GM21619 (cell line): ENCODE data around the gene SVIL.
"Not testable (repeated sequence)": the region's sequence is repeated elsewhere in the genome, so short reads cannot be mapped to it uniquely, and the experiment has no call there.

ENCODE experiments used
- ATAC-seq: cut with Tn5 transposase; IDR thresholded peaks from one replicate; pipeline ENCODE4 v1.9.1; 2021; ENCODE audit not compliant: unreplicated experiment

SVIL gene

DNA sequence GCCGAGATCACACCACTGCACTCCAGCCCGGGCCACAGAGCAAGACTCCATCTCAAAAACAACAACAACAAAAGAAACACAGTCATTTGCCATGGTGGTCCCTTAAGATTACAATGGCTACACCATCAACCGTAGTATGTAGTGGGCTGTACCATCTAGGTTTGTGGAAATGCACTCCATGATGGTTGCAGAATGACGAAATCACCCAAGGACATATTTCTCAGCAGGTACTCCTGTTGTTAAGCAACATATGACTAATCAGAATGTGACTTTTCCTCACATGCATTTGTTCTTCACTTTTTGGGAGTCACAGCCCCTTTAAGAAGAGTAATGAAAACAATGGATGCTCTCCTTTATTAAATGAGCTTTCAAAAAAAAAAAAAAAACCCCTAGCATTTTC lies 11.0 kb downstream of the SVIL start:
- no peak for ATAC-seq

DNA sequence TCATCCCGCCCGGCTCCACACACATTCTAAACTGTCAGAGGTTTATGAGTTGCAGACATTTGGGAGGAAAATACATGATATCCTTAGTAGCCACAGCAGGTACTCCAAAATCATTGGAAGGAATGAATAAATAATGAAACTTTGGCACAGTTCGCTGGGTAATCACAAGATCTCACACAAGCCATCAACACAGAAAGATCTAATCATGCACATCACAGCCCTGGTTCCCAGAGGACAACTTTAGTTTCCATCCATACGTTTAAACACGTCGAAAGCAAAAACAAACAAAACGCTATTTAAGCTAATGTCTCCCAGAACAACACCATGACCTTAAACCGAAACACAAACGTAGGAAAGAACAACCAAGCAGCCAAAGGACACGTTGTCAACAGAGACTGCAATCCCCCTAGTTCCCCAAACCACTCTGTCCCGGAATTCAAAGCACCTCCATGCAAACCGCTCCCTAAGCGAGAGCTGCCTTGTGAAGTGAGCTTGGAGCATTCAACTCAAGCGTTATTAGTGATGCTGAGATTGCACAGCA lies 12.3 kb downstream of the SVIL start:
- no peak for ATAC-seq

- no peak for ATAC-seq
Measured at GRCh38 chr10:29621161-29621560, 13.6 kb downstream of the SVIL start.

DNA sequence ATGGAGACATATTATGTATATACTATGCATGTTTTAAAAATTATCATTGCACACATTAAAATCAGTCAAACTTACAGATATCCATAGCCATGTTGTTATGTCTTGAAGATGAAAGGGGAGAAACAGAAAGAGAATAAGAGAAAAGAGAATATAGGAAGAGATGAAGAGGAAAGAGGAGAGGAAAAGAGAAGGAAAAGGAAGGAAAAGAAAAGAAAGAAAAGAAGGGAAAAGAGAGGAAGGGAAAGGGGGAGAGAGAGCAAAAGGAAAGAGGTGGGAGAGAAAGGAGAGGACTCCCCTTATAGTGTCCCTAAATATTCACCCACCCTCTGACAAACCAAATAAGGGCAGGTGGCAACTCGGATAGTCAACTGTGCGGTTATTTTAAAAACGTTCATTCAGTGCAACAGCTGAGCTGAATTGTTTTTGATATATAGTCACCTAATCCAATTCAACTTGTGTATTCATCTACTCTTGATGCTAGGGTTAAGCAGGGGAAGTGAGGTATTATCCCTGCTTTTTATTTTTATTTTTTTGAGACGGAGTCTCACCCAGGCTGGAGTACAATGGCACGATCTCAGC lies 14.6 kb downstream of the SVIL start:
- ATAC-seq, result no peak

GRCh38 chr10:29619241-29619669 lies 15.5 kb downstream of the SVIL start:
- no peak for ATAC-seq

DNA sequence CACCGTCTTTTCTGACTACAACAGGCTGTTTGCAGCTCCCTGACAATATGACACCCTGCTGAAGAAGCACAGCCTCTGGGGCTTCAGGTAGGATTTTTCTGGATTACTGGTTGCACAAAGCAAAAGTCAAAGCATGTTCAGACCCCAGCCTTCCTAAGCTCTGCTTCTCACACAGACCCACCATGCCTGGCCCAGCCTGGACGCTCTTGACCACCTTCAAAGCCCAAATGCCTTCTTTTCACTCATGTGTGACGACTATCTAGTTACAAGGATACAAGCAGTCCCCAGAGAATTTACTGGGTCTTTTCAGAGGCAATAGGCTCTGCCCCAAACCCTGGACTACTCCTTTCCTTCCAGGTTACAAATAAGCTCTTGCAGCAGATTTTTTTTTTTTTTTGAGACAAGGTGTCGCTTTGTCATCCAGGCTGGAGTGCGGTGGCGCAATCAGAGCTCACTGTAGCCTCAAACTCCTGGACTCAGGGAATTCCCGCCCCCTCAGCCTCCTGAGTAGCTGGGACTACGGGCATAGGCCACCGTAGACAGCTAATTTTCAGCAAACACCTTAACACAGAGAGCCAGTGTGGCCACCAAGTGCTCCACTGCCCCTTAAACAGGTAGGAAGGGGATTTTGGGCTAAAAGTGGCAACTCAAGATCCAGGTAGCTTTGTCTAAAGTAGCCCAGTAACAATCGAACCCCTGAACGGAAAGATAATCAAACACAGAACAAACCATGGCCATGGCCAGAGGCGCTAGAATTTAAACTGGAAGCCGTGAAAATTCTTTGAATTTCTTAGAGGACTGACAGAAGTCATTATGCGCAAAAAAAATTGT lies 16.2 kb downstream of the SVIL start:
- no peak for ATAC-seq

GRCh38 chr10:29617880-29618340 lies 16.9 kb downstream of the SVIL start:
- ATAC-seq, result no peak

GRCh38 chr10:29616542-29616941 lies 18.2 kb downstream of the SVIL start:
- no peak for ATAC-seq

- ATAC-seq, result no peak
Measured at GRCh38 chr10:29615195-29615594, 19.6 kb downstream of the SVIL start.

DNA sequence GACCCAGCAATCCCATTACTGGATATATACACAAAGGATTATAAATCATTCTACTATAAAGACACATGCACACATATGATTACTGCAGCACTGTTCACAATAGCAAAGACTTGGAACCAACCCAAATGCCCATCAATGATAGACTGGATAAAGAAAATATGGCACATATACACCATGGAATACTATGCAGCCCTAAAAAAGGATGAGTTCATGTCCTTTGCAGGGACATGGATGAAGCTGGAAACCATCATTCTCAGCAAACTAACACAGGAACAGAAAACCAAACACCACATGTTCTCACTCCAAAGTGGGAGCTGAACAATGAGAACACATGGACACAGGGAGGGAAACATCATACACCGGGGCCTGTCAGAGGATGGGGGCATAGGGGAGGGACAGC lies 20.5 kb downstream of the SVIL start:
- not testable (repeated sequence) for ATAC-seq

DNA sequence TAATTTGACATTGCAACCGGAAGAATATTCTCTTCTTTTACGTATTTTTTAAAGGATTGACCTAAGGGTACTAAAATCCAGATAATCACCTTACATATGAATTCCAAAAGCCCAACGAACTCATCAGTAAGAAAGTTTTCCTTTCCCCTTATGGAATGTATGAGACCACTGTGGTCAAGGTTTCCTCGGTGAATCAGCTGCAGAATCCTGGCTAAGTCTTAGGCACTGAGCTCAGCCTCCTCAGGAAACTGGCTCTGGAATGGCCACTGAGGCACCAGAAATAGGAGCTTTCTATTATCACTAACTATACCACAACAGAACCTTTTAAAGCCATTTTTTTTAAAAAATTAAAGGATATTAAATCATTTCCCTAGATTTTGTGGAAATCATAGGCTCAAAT lies 21.0 kb downstream of the SVIL start:
- ATAC-seq, result no peak

- ATAC-seq, result no peak
Measured at GRCh38 chr10:29613196-29613595, 21.6 kb downstream of the SVIL start.

GRCh38 chr10:29612657-29613056 lies 22.1 kb downstream of the SVIL start:
- no peak for ATAC-seq

GRCh38 chr10:29611781-29612381 lies 22.9 kb downstream of the SVIL start:
- ATAC-seq, result no peak

DNA sequence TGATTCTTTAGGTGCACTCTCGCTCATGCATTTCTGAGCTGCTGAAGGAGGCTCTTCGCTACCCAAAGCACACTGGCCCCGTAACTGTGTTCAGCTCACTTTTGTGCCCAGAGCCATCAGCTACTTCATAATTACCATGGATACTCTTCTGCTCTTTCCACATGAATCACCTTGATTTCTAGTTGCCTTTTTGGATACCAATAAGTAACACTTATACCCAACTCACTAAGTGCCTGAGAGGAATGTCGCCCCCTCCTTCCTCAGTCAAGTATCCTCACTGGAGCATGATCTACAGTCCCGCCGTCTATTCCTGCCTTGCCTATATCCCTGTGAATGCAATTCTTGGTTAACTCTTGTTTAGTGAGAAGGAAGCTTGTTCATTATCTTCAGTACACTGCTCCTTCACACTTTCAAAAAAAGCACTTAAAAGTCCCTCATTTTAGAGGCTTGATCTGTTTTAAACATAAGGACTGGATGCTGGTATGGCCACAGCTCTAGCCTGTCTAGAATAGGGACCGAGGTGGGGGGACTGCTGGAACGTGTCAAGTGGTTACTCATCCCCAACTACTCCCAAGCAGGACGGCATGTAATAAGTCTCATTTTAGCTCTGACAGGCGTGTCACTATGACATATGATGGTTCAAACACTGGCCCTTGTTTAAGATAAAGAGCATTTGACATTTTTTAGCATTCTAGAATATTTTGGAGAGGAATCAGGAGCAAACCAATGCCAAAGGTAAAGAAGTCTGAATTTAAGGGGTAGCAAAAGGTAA lies 23.7 kb downstream of the SVIL start:
- ATAC-seq, result no peak

- not testable (repeated sequence) for ATAC-seq
Measured at GRCh38 chr10:29610331-29610730, 24.4 kb downstream of the SVIL start.

GRCh38 chr10:29609696-29610095 lies 25.1 kb downstream of the SVIL start:
- ATAC-seq, result no peak

GRCh38 chr10:29608476-29609301 lies 26.1 kb downstream of the SVIL start:
- ATAC-seq, result no peak

GRCh38 chr10:29608062-29608461 lies 26.7 kb downstream of the SVIL start:
- no peak for ATAC-seq

GRCh38 chr10:29607576-29607975 lies 27.2 kb downstream of the SVIL start:
- ATAC-seq, result no peak
